Endodermal cell (in vitro differentiated cells): ENCODE data around the gene GOLGA6L22. TPM values are rescaled to one million over a fixed set of nuclear protein-coding genes. Genes with fewer than 3 reads are reported as not detected.
"Not testable (repeated sequence)": the region's sequence is repeated elsewhere in the genome, so short reads cannot be mapped to it uniquely, and the experiment has no call there.

Experiments
- DNase-seq: peaks from one replicate; pipeline ENCODE4 v3.0.0-alpha.2; 2017
- H3K27ac ChIP-seq: 2 replicates; pipeline ENCODE4 v1.5.1; 2013; ENCODE audit warnings: mild to moderate bottlenecking, low read depth, low read length, moderate library complexity
- H3K27me3 ChIP-seq: 2 replicates; pipeline ENCODE4 v1.6.1; 2013; ENCODE audit warnings: mild to moderate bottlenecking, low read length, moderate library complexity; ENCODE audit not compliant: insufficient read depth, control insufficient read depth, poor library complexity, severe bottlenecking
- H3K36me3 ChIP-seq: 2 replicates; pipeline ENCODE4 v1.7.0; 2013; ENCODE audit warnings: mild to moderate bottlenecking, low read length, moderate library complexity; ENCODE audit not compliant: control insufficient read depth, insufficient read depth
- H3K4me1 ChIP-seq: one replicate; pipeline ENCODE4 v1.7.0; 2013; ENCODE audit warnings: low read length; ENCODE audit not compliant: control insufficient read depth, insufficient read depth
- H3K4me3 ChIP-seq: 2 replicates; pipeline ENCODE4 v1.5.1; 2013; ENCODE audit warnings: mild to moderate bottlenecking, low read length, moderate library complexity
- H3K9ac ChIP-seq: 2 replicates; pipeline ENCODE4 v1.6.1; 2013; ENCODE audit warnings: mild to moderate bottlenecking, low read length, moderate library complexity; ENCODE audit not compliant: poor library complexity, severe bottlenecking; ENCODE audit errors: extremely low read depth
- H3K9me3 ChIP-seq: 2 replicates; pipeline ENCODE4 v1.6.1; 2013; ENCODE audit warnings: mild to moderate bottlenecking, low read length, moderate library complexity; ENCODE audit not compliant: control insufficient read depth
- H3K27ac Mint-ChIP-seq: 2 replicates; pipeline ENCODE4 v1.8.0; 2020; ENCODE audit warnings: mixed read lengths
- H3K27me3 Mint-ChIP-seq: 2 replicates; pipeline ENCODE4 v1.8.0; 2021; ENCODE audit warnings: mild to moderate bottlenecking, mixed read lengths; ENCODE audit not compliant: insufficient read depth
- H3K36me3 Mint-ChIP-seq: 2 replicates; pipeline ENCODE4 v1.8.0; 2020; ENCODE audit warnings: low read depth, mixed read lengths
- H3K4me1 Mint-ChIP-seq: 2 replicates; pipeline ENCODE4 v1.8.0; 2020; ENCODE audit warnings: mixed read lengths
- H3K4me3 Mint-ChIP-seq: 2 replicates; pipeline ENCODE4 v1.8.0; 2020; ENCODE audit warnings: mild to moderate bottlenecking, moderate library complexity, mixed read lengths
- H3K9me3 Mint-ChIP-seq: 2 replicates; pipeline ENCODE4 v1.8.0; 2020; ENCODE audit warnings: mild to moderate bottlenecking, mixed read lengths
- WGBS, 2 experiments: methylation state at CpG; one replicate each; pipeline versions ENCODE4 v1.1.5 to v1.1.7; 2013; ENCODE audit warnings: missing lambda C conversion rate in 2 of 2, mixed read lengths in 1 of 2; ENCODE audit not compliant: insufficient coverage in 1 of 2, insufficient read length in 1 of 2; 5-methylcytosine and 5-hydroxymethylcytosine counted together
- total RNA-seq, 2 donors: library from RNA; stranded (reverse); fragmentation: NEBNext Ultra II Directional in 1 of 2; extraction: Animal tissue kit (Norgen Biotek cat#: 25700) in 1 of 2; gene quantifications; 2 replicates in 1 of 2; 3 replicates in 1 of 2; pipeline ENCODE4 v1.2.1, GENCODE V29; 2021

GOLGA6L22 gene
- total RNA-seq, 2 donors from 2014 or later: not detected

GRCh38 chr15:22431687-22432086 is 27.0 kb upstream of the GOLGA6L22 start:
- not testable (repeated sequence) for H3K36me3 Mint-ChIP-seq, H3K9me3 Mint-ChIP-seq, H3K4me3 ChIP-seq, H3K4me1 Mint-ChIP-seq, H3K27ac Mint-ChIP-seq, H3K4me3 Mint-ChIP-seq, H3K36me3 ChIP-seq, H3K27me3 ChIP-seq, H3K9ac ChIP-seq, H3K27me3 Mint-ChIP-seq, H3K4me1 ChIP-seq, H3K9me3 ChIP-seq, H3K27ac ChIP-seq
- WGBS, 2 experiments: 88% methylated on average over 2 of the region's 8 CpGs; no CpG with 5 or more reads in 1 of the 2 experiments
- peak; percentile 1 for DNase-seq

GRCh38 chr15:22494490-22495113 is 35.9 kb downstream of the GOLGA6L22 start:
- not testable (repeated sequence) for H3K4me1 Mint-ChIP-seq, H3K9me3 Mint-ChIP-seq
- H3K4me3 Mint-ChIP-seq: peak overlapping the region; percentile 30

GRCh38 chr15:22497200-22497599 is 38.5 kb downstream of the GOLGA6L22 start:
- not testable (repeated sequence) for H3K27me3 ChIP-seq, H3K4me1 Mint-ChIP-seq, H3K9me3 Mint-ChIP-seq, H3K4me1 ChIP-seq, H3K4me3 ChIP-seq, H3K9me3 ChIP-seq, H3K36me3 Mint-ChIP-seq, H3K4me3 Mint-ChIP-seq, H3K9ac ChIP-seq, H3K36me3 ChIP-seq, H3K27ac Mint-ChIP-seq, H3K27ac ChIP-seq, H3K27me3 Mint-ChIP-seq, DNase-seq
- WGBS, 2 experiments: no CpG with 5 or more reads among the region's 4 CpGs

More at GRCh38 chr15:22494490-22495113, 35.9 kb downstream of the GOLGA6L22 start:
- H3K9ac ChIP-seq, H3K4me3 ChIP-seq, H3K27ac Mint-ChIP-seq, H3K9me3 ChIP-seq, H3K27ac ChIP-seq, H3K27me3 ChIP-seq, H3K4me1 ChIP-seq, H3K36me3 Mint-ChIP-seq, H3K36me3 ChIP-seq, H3K27me3 Mint-ChIP-seq: not testable (repeated sequence)
- DNase-seq: peak; percentile 68
- WGBS, 2 experiments: 9% methylated on average over 26 of the region's 86 CpGs; no CpG with 5 or more reads in 1 of the 2 experiments

- not testable (repeated sequence) for H3K27me3 ChIP-seq, H3K36me3 ChIP-seq, H3K27ac ChIP-seq, H3K27me3 Mint-ChIP-seq, H3K9ac ChIP-seq, H3K9me3 Mint-ChIP-seq, H3K27ac Mint-ChIP-seq, H3K4me3 ChIP-seq, H3K36me3 Mint-ChIP-seq, H3K4me1 ChIP-seq, H3K4me1 Mint-ChIP-seq, H3K9me3 ChIP-seq, DNase-seq, H3K4me3 Mint-ChIP-seq
- no CpG with 5 or more reads among the region's 5 CpGs for WGBS, 2 experiments
These were observed 39.7 kb downstream of the GOLGA6L22 start for GRCh38 chr15:22498220-22498925.

- WGBS, 2 experiments: no CpG with 5 or more reads among the region's 10 CpGs
- H3K27me3 ChIP-seq, H3K27ac Mint-ChIP-seq, H3K4me1 Mint-ChIP-seq, H3K27ac ChIP-seq, H3K4me3 ChIP-seq, DNase-seq, H3K4me1 ChIP-seq, H3K27me3 Mint-ChIP-seq, H3K36me3 ChIP-seq, H3K9me3 Mint-ChIP-seq, H3K9ac ChIP-seq, H3K36me3 Mint-ChIP-seq, H3K9me3 ChIP-seq, H3K4me3 Mint-ChIP-seq: not testable (repeated sequence)
These were observed 43.6 kb downstream of the GOLGA6L22 start for GRCh38 chr15:22502272-22502671.

GRCh38 chr15:22506959-22507358 is 48.3 kb downstream of the GOLGA6L22 start:
- not testable (repeated sequence) for H3K4me3 Mint-ChIP-seq, DNase-seq, H3K9ac ChIP-seq, H3K36me3 ChIP-seq, H3K27ac Mint-ChIP-seq, H3K4me1 Mint-ChIP-seq, H3K9me3 Mint-ChIP-seq, H3K27ac ChIP-seq, H3K27me3 ChIP-seq, H3K4me1 ChIP-seq, H3K27me3 Mint-ChIP-seq, H3K36me3 Mint-ChIP-seq, H3K4me3 ChIP-seq, H3K9me3 ChIP-seq
- WGBS, 2 experiments: no CpG with 5 or more reads among the region's 9 CpGs

GRCh38 chr15:22516140-22516539 is 57.4 kb downstream of the GOLGA6L22 start:
- WGBS, 2 experiments: no CpG with 5 or more reads among the region's 15 CpGs
- DNase-seq, H3K9me3 Mint-ChIP-seq, H3K9me3 ChIP-seq, H3K36me3 ChIP-seq, H3K4me3 Mint-ChIP-seq, H3K4me1 ChIP-seq, H3K4me3 ChIP-seq, H3K4me1 Mint-ChIP-seq, H3K27me3 ChIP-seq, H3K27me3 Mint-ChIP-seq, H3K27ac Mint-ChIP-seq, H3K27ac ChIP-seq, H3K36me3 Mint-ChIP-seq, H3K9ac ChIP-seq: not testable (repeated sequence)
